NB4 (cell line): Measurements from ENCODE around the gene SYP.

ENCODE experiments used
- DNase-seq: peaks from one replicate; pipeline ENCODE4 v3.0.0; 2010; ENCODE audit warnings: low read depth
- H3K4me3 ChIP-seq: one replicate; pipeline ENCODE4 v1.5.1; 2011; ENCODE audit warnings: mild to moderate bottlenecking, low read depth, low read length, moderate library complexity
- CTCF ChIP-seq: IDR thresholded peaks from one replicate; pipeline ENCODE4 v1.5.1; 2012; ENCODE audit warnings: low read depth, low read length
- MAX ChIP-seq: IDR thresholded peaks from 2 replicates; pipeline ENCODE4 v1.6.1; 2011; ENCODE audit warnings: low read depth, low read length
- MYC ChIP-seq: IDR thresholded peaks from 2 replicates; pipeline ENCODE4 v1.6.1; 2011; ENCODE audit warnings: low read depth, low read length
- POLR2A ChIP-seq: IDR thresholded peaks from 2 replicates; pipeline ENCODE4 v1.6.1; 2011; ENCODE audit warnings: mild to moderate bottlenecking; ENCODE audit not compliant: insufficient read length; ENCODE audit errors: extremely low read depth

The SYP gene

GRCh38 chrX:49199906-49200771 lies at the start of gene SYP:
TSS of gene SYP (minus strand) at chrX:49200193. CDS start at chrX:49200186, 7 bp downstream.
- H3K4me3 ChIP-seq: peak within 1 kb of the TSS; percentile 60
- DNase-seq: peak; percentile 90
- TF ChIP-seq MAX (0 out of 2 replicates have a peak, but pooled peaks have one; percentile 41), MYC (peak; percentile 25; the same call in 1 of the 2 replicates), POLR2A (peak; percentile 93), CTCF (no peak)

GRCh38 chrX:49249616-49250015 lies 49.6 kb upstream of the SYP start:
- DNase-seq: no peak
- TF ChIP-seq CTCF (no peak), MAX (no peak), MYC (no peak), POLR2A (no peak)
- H3K4me3 ChIP-seq: no peak overlapping the region

GRCh38 chrX:49249071-49249470 lies 49.1 kb upstream of the SYP start:
- H3K4me3 ChIP-seq: no peak overlapping the region
- no peak for DNase-seq
- no peak for TF ChIP-seq MAX
- TF ChIP-seq MYC: no peak
- no peak for TF ChIP-seq CTCF
- TF ChIP-seq POLR2A: no peak

GRCh38 chrX:49247916-49248811 lies 48.2 kb upstream of the SYP start:
- DNase-seq: no peak
- TF ChIP-seq POLR2A: no peak
- no peak for TF ChIP-seq MAX
- TF ChIP-seq MYC: no peak
- TF ChIP-seq CTCF: no peak
- H3K4me3 ChIP-seq: no peak overlapping the region

- no peak for DNase-seq
- H3K4me3 ChIP-seq: no peak overlapping the region
- TF ChIP-seq POLR2A (no peak), CTCF (no peak), MYC (no peak), MAX (no peak)
Measured at GRCh38 chrX:49247346-49247745, 47.4 kb upstream of the SYP start.
